Ovary (tissue), 3 donors: ENCODE data around the gene ARID1B.
"Not testable (repeated sequence)": the region's sequence is repeated elsewhere in the genome, so short reads cannot be mapped to it uniquely, and the experiment has no call there.

Source experiments
- EP300 ChIP-seq: sonication (generic); formaldehyde crosslinking; IDR thresholded peaks from one replicate; pipeline ENCODE4 v1.6.1; 2017; ENCODE audit warnings: antibody characterized with exemption
- POLR2A ChIP-seq: fragments of 450-650 bp; IDR thresholded peaks from one replicate; pipeline ENCODE4 v1.6.1; 2017; ENCODE audit warnings: antibody characterized with exemption, mild to moderate bottlenecking, moderate library complexity
- TF ChIP-seq, protein P1 (sequence below), 3 donors: fragments of 450-650 bp in 2 of 3; fragments of 200-600 bp in 1 of 3; IDR thresholded peaks; one replicate each; pipeline versions ENCODE4 v1.5.1 to v1.8.0; 2016 to 2022; ENCODE audit warnings: antibody characterized with exemption in 3 of 3, mild to moderate bottlenecking in 1 of 3
- donor health status: DM: no; HTN: no; CAD: no.

- TF ChIP-seq, protein P1, sequence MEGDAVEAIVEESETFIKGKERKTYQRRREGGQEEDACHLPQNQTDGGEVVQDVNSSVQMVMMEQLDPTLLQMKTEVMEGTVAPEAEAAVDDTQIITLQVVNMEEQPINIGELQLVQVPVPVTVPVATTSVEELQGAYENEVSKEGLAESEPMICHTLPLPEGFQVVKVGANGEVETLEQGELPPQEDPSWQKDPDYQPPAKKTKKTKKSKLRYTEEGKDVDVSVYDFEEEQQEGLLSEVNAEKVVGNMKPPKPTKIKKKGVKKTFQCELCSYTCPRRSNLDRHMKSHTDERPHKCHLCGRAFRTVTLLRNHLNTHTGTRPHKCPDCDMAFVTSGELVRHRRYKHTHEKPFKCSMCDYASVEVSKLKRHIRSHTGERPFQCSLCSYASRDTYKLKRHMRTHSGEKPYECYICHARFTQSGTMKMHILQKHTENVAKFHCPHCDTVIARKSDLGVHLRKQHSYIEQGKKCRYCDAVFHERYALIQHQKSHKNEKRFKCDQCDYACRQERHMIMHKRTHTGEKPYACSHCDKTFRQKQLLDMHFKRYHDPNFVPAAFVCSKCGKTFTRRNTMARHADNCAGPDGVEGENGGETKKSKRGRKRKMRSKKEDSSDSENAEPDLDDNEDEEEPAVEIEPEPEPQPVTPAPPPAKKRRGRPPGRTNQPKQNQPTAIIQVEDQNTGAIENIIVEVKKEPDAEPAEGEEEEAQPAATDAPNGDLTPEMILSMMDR (IDR thresholded peaks at IDR 0.05) = not testable (repeated sequence)
- not testable (repeated sequence) for TF ChIP-seq POLR2A, EP300
These were observed 262.5 kb downstream of the ARID1B start for GRCh38 chr6:157039639-157040038.
